Activated naive CD8-positive, alpha-beta T cell (primary cell): ENCODE measurements around the gene CADM1.

Experiments
- H3K27ac Mint-ChIP-seq: one replicate; pipeline ENCODE4 v1.8.0; 2021; ENCODE audit warnings: mixed read lengths
- H3K27me3 Mint-ChIP-seq: one replicate; pipeline ENCODE4 v1.8.0; 2021; ENCODE audit warnings: mixed read lengths
- H3K36me3 Mint-ChIP-seq: one replicate; pipeline ENCODE4 v1.8.0; 2021; ENCODE audit warnings: mixed read lengths
- H3K4me1 Mint-ChIP-seq: one replicate; pipeline ENCODE4 v1.8.0; 2021; ENCODE audit warnings: low read depth, mixed read lengths
- H3K4me3 Mint-ChIP-seq: one replicate; pipeline ENCODE4 v1.8.0; 2021; ENCODE audit warnings: mild to moderate bottlenecking, mixed read lengths
- H3K9me3 Mint-ChIP-seq: one replicate; pipeline ENCODE4 v1.8.0; 2021; ENCODE audit warnings: low read depth, mixed read lengths

Gene CADM1

GRCh38 chr11:115257270-115257669 is 246.9 kb downstream of the CADM1 start:
- Mint-ChIP-seq H3K9me3 (no peaks in the 10 kb centered on the region), H3K27ac (no peak overlapping the region), H3K4me3 (no peak overlapping the region), H3K36me3 (no peaks in the 10 kb centered on the region), H3K27me3 (peaks cover 4% of the 10 kb centered on the region), H3K4me1 (no peaks in the 10 kb centered on the region)

- H3K36me3 Mint-ChIP-seq: no peaks in the 10 kb centered on the region
- H3K27ac Mint-ChIP-seq: no peak overlapping the region
- H3K4me3 Mint-ChIP-seq: no peak overlapping the region
- H3K4me1 Mint-ChIP-seq: no peaks in the 10 kb centered on the region
- H3K9me3 Mint-ChIP-seq: no peaks in the 10 kb centered on the region
- peaks cover 4% of the 10 kb centered on the region for H3K27me3 Mint-ChIP-seq
These were observed 247.6 kb downstream of the CADM1 start for GRCh38 chr11:115256397-115257197.

DNA sequence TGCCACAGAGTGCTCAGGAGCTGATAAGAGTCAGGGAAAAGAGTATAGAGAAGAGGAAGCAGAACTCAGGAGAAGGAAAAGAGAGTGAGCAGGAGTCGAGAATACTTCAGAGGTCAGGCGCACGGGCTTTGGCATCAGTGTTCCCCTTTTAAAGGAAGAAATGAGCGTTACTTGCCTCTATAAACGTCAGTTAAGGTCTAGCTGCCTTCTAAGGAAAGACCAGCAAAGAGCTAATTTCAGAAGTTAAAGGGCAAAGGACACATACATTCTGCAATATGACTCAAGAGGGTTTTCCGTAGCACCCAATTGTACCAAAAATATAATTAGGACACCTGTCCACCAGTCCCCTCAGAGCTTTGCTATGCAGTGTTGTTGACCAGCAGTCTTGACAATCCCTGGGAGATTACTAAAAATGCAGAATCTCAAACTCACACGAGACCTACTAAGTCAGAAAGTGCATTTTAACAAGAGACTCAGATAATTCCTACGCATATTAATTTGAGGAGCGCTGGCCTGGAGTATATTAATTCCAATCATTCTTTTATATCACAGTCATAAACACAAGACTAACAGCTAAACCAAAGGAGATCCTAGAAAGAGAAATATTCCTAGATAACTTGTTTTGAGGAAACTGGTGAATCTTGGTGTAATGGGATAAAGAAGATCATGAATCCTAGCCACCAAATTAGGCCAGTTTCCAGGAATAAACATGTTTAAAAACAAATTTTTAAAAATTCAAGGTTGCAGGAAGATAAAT is 249.0 kb downstream of the CADM1 start:
- no peaks in the 10 kb centered on the region for H3K9me3 Mint-ChIP-seq
- no peaks in the 10 kb centered on the region for H3K4me1 Mint-ChIP-seq
- H3K27me3 Mint-ChIP-seq: peaks cover 2% of the 10 kb centered on the region
- H3K27ac Mint-ChIP-seq: no peak overlapping the region
- no peak overlapping the region for H3K4me3 Mint-ChIP-seq
- no peaks in the 10 kb centered on the region for H3K36me3 Mint-ChIP-seq

DNA sequence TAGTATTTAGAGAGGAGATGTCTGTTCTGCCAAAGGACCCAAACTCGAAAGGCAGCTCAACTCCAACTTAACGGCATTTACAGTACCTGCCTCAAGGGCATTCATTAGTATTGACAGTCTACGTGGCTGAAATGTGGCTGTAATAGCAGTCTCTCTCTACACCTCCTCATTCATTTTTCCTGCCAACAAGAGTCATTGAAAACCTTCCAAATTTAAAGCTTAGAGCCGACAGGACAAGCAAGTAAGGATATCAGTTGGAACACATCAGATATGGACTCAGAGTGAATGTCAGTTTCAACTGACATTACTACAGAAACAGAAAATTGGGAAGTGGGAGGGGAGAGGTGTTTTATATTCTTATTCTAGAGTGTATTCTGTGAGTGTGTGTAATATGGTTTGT is 253.1 kb downstream of the CADM1 start:
- no peaks in the 10 kb centered on the region for H3K9me3 Mint-ChIP-seq
- no peak overlapping the region for H3K4me3 Mint-ChIP-seq
- H3K27me3 Mint-ChIP-seq: no peaks in the 10 kb centered on the region
- no peaks in the 10 kb centered on the region for H3K36me3 Mint-ChIP-seq
- H3K27ac Mint-ChIP-seq: no peak overlapping the region
- H3K4me1 Mint-ChIP-seq: no peaks in the 10 kb centered on the region

GRCh38 chr11:115249061-115249578 is 255.1 kb downstream of the CADM1 start:
- H3K9me3 Mint-ChIP-seq: no peaks in the 10 kb centered on the region
- no peaks in the 10 kb centered on the region for H3K4me1 Mint-ChIP-seq
- no peaks in the 10 kb centered on the region for H3K36me3 Mint-ChIP-seq
- H3K27me3 Mint-ChIP-seq: no peaks in the 10 kb centered on the region
- no peak overlapping the region for H3K4me3 Mint-ChIP-seq
- H3K27ac Mint-ChIP-seq: no peak overlapping the region

- no peaks in the 10 kb centered on the region for H3K36me3 Mint-ChIP-seq
- no peaks in the 10 kb centered on the region for H3K27me3 Mint-ChIP-seq
- H3K4me3 Mint-ChIP-seq: no peak overlapping the region
- no peak overlapping the region for H3K27ac Mint-ChIP-seq
- no peaks in the 10 kb centered on the region for H3K4me1 Mint-ChIP-seq
- no peaks in the 10 kb centered on the region for H3K9me3 Mint-ChIP-seq
These were observed 256.3 kb downstream of the CADM1 start for GRCh38 chr11:115247953-115248352.

DNA sequence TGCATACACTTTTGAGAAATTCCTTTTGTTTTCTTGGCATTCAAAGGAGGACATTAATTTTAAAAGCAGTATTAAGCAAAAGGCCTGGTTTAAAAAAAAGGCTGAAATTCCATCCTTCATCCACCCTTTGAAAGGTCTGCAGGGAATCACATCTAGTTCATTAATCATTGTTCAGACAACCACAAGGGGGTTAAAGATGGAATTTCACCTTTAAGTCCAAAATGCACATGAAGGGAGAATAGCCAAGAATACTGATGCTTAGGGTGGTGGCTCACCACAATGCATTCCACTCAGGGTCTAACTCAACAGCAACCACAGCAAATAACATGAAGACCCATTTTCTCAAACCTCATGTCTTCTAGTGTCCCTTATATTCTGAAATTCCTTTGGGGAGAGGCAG is 256.9 kb downstream of the CADM1 start:
- Mint-ChIP-seq H3K27ac (no peak overlapping the region), H3K4me3 (no peak overlapping the region), H3K4me1 (no peaks in the 10 kb centered on the region), H3K27me3 (no peaks in the 10 kb centered on the region), H3K36me3 (no peaks in the 10 kb centered on the region), H3K9me3 (no peaks in the 10 kb centered on the region)

GRCh38 chr11:115244758-115245157 is 259.5 kb downstream of the CADM1 start:
- no peaks in the 10 kb centered on the region for H3K36me3 Mint-ChIP-seq
- no peaks in the 10 kb centered on the region for H3K9me3 Mint-ChIP-seq
- H3K4me1 Mint-ChIP-seq: no peaks in the 10 kb centered on the region
- no peak overlapping the region for H3K4me3 Mint-ChIP-seq
- no peaks in the 10 kb centered on the region for H3K27me3 Mint-ChIP-seq
- no peak overlapping the region for H3K27ac Mint-ChIP-seq

DNA sequence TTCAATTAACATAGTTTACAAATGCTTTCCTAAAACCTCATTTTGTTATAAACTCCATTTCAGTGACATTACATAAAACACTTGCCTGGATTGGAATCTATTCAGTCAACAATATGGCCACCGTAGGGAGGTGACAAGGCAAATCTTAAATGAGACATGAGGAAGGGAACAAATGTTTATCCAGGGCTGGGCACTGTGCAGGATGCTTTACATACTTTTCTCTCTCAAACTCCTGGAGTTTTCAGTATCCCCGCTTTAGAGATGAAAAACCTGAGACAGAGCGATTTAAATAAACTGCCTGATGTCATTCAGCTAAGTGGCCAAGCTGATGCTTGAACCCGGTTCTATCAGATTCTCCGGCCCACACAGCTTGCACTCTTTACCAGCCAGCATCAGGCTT is 259.9 kb downstream of the CADM1 start:
- H3K27ac Mint-ChIP-seq: no peak overlapping the region
- no peak overlapping the region for H3K4me3 Mint-ChIP-seq
- H3K36me3 Mint-ChIP-seq: no peaks in the 10 kb centered on the region
- H3K27me3 Mint-ChIP-seq: no peaks in the 10 kb centered on the region
- H3K9me3 Mint-ChIP-seq: no peaks in the 10 kb centered on the region
- H3K4me1 Mint-ChIP-seq: no peaks in the 10 kb centered on the region

DNA sequence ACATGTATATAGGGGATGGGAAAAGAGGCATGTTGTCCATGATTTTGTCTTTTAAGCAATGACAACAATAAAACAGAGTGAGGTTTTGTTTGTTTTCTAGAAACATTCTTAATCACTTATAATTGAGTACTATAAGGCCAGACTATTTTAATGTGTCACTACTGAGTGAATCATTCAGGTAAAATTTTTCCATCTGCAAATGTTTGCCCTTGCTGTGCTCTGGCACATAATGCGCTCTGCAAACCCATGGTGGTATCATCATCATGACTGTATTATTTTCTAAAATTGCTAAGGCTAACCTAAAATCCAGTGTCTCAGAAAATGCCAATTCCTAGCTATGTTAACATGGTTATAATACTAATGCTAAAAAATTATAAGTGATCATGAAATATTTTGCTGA is 261.2 kb downstream of the CADM1 start:
- no peak overlapping the region for H3K4me3 Mint-ChIP-seq
- H3K4me1 Mint-ChIP-seq: no peaks in the 10 kb centered on the region
- H3K9me3 Mint-ChIP-seq: no peaks in the 10 kb centered on the region
- H3K27me3 Mint-ChIP-seq: no peaks in the 10 kb centered on the region
- no peaks in the 10 kb centered on the region for H3K36me3 Mint-ChIP-seq
- H3K27ac Mint-ChIP-seq: no peak overlapping the region

- Mint-ChIP-seq H3K27me3 (no peaks in the 10 kb centered on the region), H3K4me3 (no peak overlapping the region), H3K4me1 (no peaks in the 10 kb centered on the region), H3K27ac (no peak overlapping the region), H3K9me3 (no peaks in the 10 kb centered on the region), H3K36me3 (no peaks in the 10 kb centered on the region)
These were observed 262.3 kb downstream of the CADM1 start for GRCh38 chr11:115241899-115242298.

- H3K36me3 Mint-ChIP-seq: no peaks in the 10 kb centered on the region
- no peaks in the 10 kb centered on the region for H3K9me3 Mint-ChIP-seq
- no peak overlapping the region for H3K4me3 Mint-ChIP-seq
- no peak overlapping the region for H3K27ac Mint-ChIP-seq
- no peaks in the 10 kb centered on the region for H3K4me1 Mint-ChIP-seq
- H3K27me3 Mint-ChIP-seq: no peaks in the 10 kb centered on the region
These were observed 265.4 kb downstream of the CADM1 start for GRCh38 chr11:115238791-115239190.

DNA sequence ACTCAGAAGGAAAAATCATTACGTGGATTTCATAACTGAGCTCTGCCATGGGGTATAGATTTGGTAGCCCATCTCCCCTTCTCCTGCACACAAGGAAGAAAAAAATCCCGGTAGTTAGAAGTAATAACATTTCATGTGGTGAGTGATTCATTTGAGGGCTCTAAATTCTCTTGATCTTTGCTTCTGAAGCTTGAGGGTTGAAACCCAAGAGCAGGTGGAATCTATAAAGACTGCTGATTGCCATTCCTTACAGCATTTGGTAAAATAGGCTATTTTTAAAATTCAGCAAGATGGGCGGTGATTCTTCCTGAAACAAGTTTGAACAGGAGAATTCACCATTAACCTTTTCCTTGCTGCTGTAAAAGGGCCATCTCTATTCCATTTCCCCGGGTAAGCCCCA is 266.1 kb downstream of the CADM1 start:
- Mint-ChIP-seq H3K4me3 (no peak overlapping the region), H3K36me3 (no peaks in the 10 kb centered on the region), H3K4me1 (no peaks in the 10 kb centered on the region), H3K27me3 (no peaks in the 10 kb centered on the region), H3K9me3 (no peaks in the 10 kb centered on the region), H3K27ac (no peak overlapping the region)

DNA sequence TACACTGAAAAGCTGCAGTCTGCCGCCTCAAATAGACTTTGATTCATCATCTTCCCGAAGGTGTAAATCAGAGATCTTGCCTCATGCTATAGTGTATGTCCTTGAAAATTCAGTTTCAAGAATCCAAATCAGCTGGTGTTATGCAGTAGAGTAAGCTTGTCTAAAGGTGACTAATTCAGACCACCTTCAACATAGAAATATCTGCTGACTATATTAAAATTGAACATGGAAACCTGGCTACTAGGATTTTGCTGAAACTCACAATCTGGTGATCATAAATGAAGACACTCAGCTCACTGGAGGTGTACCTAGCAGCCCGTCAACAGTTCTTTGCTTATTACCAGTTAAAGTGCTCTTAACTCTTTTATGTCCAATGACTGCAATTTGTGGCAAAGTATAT is 266.6 kb downstream of the CADM1 start:
- no peak overlapping the region for H3K4me3 Mint-ChIP-seq
- no peaks in the 10 kb centered on the region for H3K9me3 Mint-ChIP-seq
- H3K27me3 Mint-ChIP-seq: no peaks in the 10 kb centered on the region
- no peaks in the 10 kb centered on the region for H3K36me3 Mint-ChIP-seq
- no peak overlapping the region for H3K27ac Mint-ChIP-seq
- no peaks in the 10 kb centered on the region for H3K4me1 Mint-ChIP-seq

- Mint-ChIP-seq H3K27me3 (peaks cover 2% of the 10 kb centered on the region), H3K9me3 (no peaks in the 10 kb centered on the region), H3K4me1 (no peaks in the 10 kb centered on the region), H3K27ac (no peak overlapping the region), H3K36me3 (no peaks in the 10 kb centered on the region), H3K4me3 (no peak overlapping the region)
These were observed 269.4 kb downstream of the CADM1 start for GRCh38 chr11:115234794-115235193.
